GM19328 (cell line): ENCODE results near the gene ITGA3.

ENCODE experiments used
- ATAC-seq: cut with Tn5 transposase; IDR thresholded peaks from one replicate; pipeline ENCODE4 v1.9.1; 2021; ENCODE audit warnings: mild to moderate bottlenecking, moderate library complexity; ENCODE audit not compliant: unreplicated experiment

Gene ITGA3

DNA sequence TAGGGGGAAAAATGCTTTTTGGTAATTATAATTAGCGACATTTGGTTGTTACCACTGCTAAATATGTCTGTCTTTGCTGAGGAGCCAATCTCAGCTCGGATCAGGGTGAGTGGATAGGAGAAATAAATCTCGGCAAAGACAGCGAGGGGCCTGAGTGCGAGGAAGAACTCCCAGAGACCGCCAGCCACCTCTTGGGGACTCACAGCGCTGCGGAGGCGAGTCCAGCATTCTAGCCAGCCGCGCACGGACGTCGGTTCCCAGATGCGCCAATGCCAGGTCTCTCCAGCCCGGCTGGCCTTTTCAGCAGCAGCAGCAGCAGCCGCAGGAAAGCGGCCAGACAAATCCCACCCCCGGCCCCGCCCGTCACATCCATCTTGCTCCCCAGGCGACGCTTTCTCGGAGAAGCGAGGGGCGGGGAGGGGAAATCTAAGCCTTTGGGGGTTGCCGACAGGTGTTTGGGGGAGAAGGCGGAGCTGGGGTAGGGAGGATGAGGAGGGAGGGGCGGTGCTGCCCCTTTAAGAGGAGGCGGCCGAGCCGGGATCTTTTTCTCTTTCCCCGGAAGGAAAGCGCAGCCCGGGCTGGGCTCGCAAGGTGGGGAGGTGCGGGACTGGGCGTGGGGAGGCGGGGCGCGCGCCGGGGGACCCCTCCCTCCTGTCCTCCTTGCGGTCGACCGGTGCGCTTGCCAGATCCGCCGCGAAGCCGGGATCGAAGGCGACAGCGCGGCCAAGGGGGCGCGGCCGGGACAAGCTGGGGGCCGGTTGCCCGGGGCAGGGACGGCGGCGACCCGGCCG is at the start of gene ITGA3:
Gene ITGA3 (plus strand): TSS at position 685 of the 791 bp plus-strand sequence. CDS start 330 bp downstream, outside the sequence.
- no peak for ATAC-seq

GRCh38 chr17:50009282-50009681 is 46.6 kb upstream of the ITGA3 start:
- ATAC-seq = no peak

- ATAC-seq = no peak
Observed at GRCh38 chr17:50013079-50013478, 42.8 kb upstream of the ITGA3 start.

GRCh38 chr17:50014471-50015088 is 41.3 kb upstream of the ITGA3 start:
- ATAC-seq = no peak

DNA sequence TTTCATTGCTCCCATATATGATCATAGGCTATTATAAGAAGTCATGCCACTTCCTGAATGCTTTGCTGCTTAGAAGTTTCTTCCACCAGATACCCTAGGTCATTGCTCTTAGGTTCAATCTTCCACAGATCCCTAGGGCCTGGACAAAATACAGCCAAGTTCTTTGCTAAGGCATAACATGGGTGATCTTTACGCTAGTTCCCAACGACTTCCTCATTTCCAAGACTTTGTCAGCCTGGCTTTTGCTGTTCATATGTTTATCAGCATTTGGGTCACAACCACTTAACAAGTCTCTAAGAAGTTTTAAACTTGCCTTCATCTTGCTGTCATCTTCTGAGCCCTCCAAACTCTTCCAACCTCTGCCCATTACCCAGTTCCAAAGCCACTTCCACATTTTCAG is 40.8 kb upstream of the ITGA3 start:
- no peak for ATAC-seq

DNA sequence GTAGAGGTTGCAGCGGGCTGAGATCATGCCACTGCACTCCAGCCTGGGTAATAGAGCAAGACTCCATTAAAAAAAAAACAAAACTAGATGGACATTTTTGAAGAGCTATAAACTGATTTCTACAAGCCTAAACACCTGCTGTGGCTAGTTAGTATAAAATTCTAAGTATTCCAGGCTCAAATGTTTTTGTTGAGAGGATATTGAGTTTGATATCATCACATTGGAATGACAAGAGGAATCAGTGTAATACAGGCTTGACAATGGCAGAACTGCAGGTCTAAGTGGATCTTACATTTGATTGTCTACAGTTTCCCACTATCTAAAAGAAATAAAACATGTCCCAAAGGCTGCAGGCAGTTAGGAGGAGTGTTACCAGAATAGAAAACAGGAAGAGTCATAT is 37.0 kb upstream of the ITGA3 start:
- no peak for ATAC-seq

DNA sequence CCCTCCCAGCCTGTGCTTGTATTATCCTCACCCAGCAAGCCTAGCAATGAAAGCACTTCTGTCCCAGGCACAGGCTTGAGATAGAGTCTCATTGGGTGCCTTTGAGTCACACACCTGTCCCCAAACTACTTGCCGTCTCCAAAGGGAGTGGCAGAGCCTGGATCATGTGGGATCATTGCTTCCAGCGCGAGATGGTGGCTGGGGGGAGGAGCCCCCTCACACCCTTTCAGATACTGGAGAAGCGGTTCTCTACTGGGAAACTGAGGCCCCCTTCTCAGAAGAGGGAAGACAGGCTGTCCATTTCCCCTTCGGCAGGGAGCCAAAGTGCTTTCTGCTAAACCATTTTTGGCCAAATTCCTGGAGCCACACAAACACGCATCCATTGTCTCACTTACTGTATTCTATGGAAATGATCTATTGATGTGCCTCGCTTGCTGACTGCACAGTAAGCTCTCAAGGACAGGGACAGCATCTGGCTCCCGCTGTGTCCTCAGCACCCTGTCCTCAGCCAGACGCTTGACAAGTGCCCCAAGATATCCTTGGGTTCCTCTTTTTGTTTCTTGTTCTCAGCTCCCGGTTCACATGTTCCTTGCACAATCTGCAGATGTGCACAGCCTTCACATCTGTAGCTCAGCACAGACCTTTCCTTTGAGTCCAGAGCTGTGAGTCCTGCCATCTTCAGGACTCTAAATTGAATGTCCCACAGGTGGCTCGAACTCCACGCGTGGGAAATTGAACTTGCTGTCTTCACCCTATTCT is 34.9 kb upstream of the ITGA3 start:
- no peak for ATAC-seq

DNA sequence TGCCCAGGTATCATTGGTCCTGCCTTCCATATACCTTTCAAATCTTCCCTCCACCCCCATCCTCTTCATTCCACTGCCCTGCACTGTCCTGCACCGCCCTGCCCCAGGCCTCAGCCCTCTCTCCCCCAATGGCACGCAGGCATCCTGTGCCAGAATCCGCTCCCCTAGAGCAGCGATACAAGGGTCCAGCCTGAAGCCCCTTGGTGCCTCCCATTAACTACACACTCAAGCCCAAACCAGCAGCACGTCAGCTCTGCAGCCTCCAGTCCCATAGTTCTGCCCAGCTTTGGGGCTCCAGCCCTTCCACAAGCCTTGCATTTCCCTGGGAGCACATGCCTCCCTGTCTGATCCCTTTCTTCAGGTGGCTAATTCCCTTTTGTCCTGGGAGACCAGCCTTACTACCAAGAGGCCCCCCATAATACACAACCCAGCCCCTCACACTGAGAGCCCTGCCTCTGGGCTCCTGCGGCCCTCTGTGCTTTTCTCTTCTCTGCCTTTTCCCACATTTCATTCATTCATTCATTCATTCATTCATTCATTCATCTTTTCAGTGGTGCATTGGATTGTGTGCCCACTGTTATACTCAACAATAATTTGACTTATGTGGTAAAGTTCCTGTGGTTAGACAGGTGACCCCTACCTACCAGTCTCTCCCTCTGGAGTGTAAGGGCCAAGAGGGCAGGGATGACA is 34.1 kb upstream of the ITGA3 start:
- no peak for ATAC-seq

- no peak for ATAC-seq
Observed at GRCh38 chr17:50022463-50023130, 33.3 kb upstream of the ITGA3 start.

GRCh38 chr17:50023520-50023919 is 32.4 kb upstream of the ITGA3 start:
- no peak for ATAC-seq

- no peak for ATAC-seq
Observed at GRCh38 chr17:50024808-50025207, 31.1 kb upstream of the ITGA3 start.

- ATAC-seq = no peak
Observed at GRCh38 chr17:50026046-50026675, 29.7 kb upstream of the ITGA3 start.

- ATAC-seq = no peak
Observed at GRCh38 chr17:50026837-50027171, 29.1 kb upstream of the ITGA3 start.

DNA sequence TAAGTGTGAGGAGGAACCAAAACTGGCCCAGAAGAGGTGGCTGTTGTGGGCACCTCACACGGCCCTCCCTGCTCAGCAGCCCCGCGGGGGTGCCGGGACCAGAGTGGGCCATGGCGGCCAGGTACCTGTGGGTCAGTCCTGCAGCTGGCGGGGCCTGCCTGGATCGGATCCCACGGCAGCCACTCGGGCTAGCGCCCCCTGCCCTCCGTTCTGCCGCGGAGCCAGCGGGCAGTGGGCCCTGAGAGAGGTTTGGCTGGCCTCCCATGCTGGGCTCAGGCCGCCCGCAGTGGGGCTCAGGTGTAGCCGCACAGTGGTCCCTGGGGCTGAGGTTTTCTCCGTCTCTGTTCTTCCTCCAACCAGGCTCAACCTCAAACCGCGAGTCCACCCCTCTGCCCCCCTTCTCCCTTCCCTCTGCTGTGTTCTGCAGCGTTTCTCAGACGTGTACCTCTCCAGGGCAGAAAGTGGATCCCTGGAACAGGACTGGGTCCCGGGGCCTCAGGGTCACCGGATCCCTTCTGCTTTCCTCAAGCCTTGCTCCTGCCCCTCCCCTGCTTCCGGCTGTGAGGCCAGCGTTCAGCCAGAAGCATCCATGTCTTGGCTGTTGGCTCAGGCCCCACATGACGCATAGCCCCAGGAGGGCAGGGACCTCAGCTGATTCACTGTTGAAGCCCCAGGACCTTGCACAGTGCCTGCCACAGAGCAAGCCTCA is 28.6 kb upstream of the ITGA3 start:
- ATAC-seq = no peak

DNA sequence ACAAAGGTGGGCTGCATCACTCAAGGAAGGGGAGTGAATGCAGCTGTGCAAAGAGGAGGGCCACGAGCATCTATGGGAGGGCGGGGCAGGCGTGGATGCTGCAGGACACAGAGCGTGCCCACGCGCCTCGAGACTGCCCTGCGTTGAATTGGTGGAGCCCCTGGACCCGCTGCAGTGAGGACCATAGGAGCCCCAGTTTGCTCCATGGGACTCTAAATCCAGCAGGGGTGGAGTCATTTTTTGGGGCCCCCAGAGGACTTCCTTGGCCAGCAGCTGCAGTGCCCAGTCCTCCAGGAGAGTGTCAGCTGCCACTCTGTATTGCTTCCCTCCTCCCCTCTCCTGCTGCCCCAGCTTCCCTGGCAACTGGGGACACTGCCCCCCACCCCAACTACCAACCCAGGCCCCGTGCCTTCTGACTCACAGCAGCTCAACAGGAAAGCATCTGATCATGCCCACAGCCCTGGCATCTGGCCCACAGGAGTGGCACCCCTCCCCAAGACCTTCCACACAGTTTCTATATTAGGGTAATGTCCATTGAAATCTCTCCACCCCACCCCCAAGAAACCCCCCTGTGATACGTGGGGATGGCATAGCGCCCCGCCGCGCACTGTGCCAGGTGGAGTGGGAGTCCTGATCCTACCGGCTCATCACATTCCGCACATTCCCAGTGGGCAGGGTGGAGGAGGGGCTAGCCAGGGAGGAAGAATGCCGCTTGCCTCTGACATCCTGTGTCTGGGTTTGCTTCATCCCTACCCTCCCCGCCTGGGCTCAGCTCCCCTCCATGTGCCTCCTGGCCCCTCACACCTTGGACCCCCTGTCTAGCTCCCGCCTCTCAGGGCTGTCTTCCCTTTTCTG is 27.8 kb upstream of the ITGA3 start:
- no peak for ATAC-seq

DNA sequence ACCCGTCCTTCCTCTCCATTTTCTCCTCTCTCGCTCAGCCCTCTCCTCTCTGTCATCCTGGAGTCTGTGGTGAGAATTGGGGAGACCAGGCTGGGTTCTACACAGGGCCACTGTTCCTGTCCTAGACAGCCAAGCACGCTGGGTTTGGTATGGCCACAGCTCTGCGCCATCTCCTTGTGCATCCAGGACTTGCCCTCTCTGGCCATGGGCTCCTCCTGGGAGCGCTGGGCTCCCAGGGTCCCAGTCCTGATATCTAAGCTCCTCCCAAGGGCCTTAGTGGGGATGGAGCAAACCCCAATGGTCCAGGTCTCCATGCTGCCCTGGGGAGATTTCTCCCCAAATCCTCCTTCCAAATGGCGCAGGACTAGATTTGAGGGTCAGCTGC is 27.2 kb upstream of the ITGA3 start:
- no peak for ATAC-seq

DNA sequence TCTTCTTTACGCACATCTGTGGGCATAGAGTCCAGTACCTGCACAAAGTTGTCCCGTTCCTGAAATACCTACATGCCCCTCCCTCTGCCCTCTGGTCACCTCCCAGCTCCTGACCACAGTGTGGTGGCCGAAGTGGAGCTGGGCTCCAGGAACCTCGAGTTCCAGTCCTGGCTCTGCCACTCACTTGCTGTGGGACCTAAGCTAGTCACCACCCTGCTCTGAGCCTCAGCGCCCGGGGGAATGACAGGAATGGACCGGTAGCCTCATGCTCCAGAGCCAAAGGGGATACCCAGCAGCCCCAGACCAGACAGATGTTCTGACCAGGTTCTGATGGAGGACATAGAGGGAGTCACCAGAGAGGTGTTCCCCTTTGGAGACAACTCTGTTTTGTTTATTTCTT is 26.7 kb upstream of the ITGA3 start:
- no peak for ATAC-seq

DNA sequence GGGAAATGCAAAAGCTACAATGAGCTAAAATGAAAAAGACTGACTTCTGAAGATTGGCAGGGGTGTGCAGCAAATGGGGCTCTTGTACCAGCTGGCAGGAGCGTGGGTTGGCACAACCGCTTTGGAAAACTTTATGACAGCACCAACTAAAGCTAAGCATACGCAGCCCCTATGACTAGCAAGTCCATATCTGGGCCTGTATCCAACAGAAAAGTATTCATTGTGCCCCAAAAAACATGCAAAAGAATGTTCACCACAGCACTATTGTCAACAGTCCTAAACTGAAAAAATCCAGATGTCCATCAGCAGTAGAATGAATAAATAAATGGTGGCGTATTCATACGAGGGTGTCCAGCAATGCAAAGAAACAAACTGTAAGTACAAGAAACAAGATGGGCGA is 22.6 kb upstream of the ITGA3 start:
- ATAC-seq = no peak
